NCI-H128 (cell line): ENCODE results near the gene CBFA2T3.
"Not testable (repeated sequence)": the region's sequence is repeated elsewhere in the genome, so short reads cannot be mapped to it uniquely, and the experiment has no call there.

Experiments used
- DNase-seq: peaks from one replicate; lab custom pipeline; 2025; ENCODE audit not compliant: unreplicated experiment; lab: John Stamatoyannopoulos, UW

The CBFA2T3 gene

GRCh38 chr16:88977018-88977811 lies at the start of gene CBFA2T3:
CBFA2T3 (minus strand) TSS chr16:88977207; CDS start chr16:88976807, 400 bp downstream.
- DNase-seq, result no peak

- no peak for DNase-seq
Measured at GRCh38 chr16:89026121-89026612, 49.2 kb upstream of the CBFA2T3 start.

GRCh38 chr16:89025636-89026035 lies 48.6 kb upstream of the CBFA2T3 start:
- no peak for DNase-seq

- no peak for DNase-seq
Measured at GRCh38 chr16:89024546-89025060, 47.6 kb upstream of the CBFA2T3 start.

DNA sequence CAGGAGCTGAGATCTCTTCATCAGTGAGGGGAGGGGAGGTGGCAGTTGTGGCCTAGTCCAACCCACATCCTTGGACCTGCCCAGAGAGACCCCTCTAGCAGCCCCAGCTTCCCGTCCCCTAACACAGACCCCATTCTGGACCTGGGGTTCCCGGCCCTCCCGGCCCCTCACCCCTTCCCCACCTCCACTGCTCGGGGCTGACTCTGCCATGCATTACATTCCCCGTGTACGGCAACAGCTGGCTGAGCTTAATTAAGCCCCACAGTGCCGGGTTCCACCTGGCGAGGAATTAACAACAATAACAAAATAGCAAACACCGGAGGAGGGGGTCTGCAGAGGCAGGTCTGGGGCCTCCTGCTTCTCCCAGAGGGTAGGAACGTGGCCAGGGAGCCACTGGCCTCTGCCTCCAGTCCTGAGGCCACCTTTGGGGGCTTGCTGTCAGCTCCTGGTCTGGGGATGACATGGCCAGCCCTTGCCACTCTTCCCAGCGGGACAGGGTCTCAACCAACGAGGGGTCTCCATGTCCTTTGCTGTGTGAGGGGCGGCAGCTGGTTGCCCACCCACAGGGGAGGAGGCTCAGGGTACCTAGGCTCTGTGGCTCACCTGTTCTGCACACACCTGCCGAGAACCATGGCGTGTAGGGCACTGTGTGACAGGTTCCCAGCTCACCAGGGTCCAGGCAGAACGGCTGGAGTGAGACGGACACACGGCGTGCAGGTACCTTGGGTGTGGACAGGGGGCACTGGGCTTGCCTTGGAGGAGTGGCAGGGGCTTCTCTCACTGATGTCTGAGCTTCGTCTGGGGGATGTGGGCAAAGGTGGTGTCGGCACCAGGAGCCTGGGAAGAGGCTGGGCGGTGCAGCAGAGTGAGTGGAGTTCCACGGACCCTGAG lies 46.9 kb upstream of the CBFA2T3 start:
- DNase-seq, result no peak

DNA sequence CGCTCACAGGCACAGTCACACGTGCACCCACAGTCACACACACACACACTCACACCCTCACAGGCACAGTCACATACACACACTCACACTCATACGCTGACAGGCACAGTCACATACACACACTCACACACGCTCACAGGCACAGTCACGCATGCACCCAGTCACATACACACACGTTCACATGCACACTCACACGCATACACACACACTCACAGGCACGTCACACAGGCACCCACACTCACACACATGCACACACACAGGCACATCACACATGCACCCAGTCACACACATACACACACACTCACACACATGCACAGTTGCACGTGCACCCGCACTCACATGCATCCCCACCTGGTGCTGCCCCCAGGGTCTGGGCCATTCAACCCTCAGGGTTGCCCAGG lies 46.1 kb upstream of the CBFA2T3 start:
- DNase-seq, result no peak

DNA sequence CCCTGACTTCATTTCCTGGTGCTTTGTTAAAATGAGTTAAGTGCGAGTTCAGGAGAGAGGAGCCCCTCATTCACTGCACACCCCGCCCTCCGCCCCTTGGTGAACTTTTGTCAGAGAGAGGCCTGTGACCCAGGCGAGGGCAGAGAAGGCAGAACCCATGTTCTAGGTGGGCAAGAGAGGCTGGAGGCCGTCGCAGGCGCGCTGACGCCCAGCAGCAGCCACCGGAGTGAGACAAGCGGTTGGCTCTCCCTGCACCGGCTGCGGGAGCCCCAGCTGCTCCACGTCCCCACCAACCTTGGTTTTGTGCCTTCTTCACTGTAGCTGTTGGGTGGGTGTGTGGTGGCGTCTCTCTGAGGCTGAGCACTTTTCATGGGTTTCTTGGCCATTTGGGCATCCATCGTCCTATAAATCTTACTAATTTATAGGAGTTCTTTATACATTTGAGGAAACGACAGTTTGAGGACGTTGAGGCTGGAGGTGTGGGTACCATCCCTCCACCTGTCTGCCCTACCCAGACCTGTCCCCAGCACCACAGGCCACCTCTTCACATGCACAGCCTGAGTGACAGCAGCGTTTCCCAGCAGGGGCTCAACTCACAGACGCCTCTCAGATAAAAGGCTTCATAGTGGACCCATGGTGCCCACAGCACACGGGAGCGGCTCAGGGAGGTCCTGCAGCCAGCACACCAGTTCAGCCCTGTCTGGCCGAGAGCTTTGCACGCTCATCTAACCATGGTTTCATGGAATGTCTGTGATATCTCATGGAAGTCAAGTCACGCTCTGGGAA lies 45.2 kb upstream of the CBFA2T3 start:
- DNase-seq, result no peak

- DNase-seq, result no peak
Measured at GRCh38 chr16:89020925-89021595, 44.1 kb upstream of the CBFA2T3 start.

DNA sequence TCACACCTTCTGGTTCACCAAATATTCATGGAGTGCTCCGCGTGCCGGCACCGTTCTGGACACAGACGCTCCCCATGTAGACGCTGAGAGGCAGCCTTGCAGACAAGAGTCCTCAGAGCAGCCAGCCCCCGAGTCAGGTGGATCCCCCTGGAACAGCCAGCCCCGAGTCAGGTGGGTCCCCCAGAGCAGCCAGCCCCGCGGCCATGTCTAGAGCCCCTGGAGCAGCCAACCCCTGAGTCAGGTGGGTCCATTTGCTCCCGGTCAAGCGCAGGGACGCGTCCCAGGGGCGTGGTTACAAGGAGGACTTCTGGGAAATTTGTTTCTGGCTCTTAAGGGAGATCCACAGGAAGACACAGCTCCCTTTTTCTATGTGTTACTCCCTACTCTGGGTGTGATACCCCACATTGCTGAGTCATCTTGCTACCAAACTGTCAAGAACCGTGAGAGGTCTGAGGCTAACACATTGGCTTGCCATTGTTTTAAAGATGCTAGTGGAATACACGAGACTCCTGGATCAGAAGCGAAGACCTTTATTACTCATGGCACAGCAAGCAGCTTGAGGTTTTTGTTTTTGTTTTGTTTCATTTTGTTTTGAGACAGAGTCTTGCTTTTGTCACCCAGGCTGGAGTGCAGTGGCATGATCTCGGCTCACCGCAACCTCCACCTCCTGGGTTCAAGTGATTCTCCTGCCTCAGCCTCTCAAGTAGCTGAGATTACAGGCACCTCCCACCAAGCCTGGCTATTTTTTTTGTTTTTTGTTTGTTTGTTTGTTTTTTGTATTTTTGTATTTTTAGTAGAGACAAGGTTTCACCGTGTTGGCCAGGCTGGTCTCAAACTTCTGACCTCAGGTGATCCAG lies 43.3 kb upstream of the CBFA2T3 start:
- no peak for DNase-seq

DNA sequence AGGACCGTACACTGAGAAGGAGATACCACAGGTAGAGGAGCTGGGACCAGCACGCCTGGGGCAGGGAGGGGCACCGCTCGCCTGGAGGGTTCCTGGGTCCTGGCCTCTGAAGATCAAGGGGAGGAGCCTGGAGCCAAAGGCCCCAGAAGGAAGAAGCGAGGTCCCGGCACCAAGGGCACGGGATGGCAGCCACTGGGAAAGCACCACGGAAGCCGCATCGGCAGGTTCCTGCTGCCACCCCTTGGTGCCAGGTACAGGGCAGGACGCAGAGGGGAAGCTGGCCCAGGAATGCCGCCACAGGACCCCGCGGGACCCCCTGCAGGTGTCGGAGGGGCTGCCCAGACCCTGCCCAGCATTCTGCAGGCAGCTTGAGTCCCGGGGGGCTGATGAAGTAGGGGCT lies 42.5 kb upstream of the CBFA2T3 start:
- no peak for DNase-seq

DNA sequence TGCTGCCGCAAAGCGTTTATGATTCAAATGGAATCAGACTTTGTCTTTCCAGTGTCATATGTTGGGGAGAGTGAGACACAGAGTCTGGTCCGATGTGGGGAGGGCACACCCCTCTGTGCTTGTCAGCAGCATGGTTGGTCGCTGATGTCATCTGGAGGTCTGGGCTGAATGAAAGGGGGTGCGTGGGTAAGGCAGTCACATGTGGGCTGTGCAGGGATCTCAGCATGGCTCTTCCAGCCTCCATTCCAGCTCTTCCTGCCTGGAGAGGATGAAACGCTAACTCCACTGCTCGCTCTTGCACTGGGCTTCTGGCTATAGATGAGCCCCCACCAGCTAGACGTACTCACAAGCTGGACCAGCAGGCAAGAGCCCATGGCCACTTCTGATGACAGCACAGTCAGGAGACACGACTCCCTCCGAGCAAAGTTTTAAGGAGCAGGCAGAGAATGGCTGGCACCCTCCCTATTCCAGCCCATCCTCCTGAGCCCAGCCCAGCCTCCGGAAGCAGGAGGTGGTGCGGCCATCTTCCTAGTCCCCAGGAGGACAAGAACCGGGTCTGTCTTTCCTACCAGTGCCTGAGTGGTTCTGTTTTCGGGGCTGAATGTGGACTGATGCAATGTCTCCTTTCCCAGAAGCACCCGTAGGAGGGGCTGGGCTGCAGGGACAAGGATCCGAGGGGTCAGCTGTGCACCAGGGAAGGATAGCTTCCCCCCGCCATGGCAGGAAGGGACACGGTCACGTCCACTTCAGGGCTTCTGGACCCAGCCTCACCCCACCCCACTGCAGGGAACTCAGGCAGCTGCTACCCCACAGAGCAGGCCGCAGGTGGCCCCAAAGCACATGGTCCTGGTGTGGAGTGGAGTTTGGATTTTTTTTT lies 41.5 kb upstream of the CBFA2T3 start:
- DNase-seq, result no peak

DNA sequence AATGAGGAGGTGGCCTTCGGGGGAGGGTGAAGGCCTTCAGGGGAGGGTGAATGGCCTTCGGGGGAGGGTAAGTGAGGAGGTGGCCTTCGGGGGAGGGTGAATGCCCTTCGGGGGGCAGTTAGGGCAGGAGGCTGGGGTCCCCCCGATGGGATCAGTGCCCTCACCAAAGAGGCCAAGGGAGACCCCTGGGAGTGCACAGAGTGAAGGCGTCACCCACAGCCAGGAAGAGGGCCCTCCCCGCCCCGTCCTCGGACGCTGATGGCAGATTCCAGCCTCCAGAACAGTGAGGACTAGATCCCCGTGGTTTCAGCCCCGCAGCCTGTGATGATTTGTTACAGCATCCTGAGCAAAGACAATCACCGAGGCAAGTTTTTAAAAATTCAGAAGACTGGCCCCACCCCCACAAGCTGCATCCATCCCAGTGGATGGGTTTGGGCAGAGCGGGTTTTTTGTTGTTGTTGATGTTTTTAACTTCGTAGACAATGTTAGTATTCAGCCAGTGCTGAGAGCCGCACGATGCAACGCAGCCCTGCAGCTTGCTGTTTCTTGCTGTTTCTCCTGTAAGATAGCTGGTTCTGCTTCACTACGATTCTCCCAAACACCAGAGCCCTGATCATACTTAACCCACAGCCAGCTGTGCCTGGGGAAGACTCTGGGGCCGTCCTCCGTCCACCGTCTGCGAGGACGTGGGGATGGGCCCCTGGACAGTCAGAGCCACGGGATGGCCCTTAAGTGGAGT lies 40.7 kb upstream of the CBFA2T3 start:
- DNase-seq, result no peak

DNA sequence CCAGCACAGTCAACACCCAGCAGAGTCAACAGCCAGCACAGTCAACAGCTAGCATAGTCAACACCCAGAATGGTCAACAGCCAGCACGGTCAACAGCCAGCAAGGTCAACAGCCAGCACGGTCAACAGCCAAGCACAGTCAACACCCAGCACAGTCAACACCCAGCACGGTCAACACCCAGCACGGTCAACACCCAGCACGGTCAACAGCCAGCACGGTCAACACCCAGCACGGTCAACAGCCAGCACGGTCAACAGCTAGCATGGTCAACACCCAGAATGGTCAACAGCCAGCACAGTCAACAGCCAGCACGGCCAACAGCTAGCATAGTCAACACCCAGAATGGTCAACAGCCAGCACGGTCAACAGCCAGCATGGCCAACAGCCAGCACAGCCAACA lies 39.6 kb upstream of the CBFA2T3 start:
- not testable (repeated sequence) for DNase-seq

GRCh38 chr16:89015271-89015859 lies 38.4 kb upstream of the CBFA2T3 start:
- no peak for DNase-seq

GRCh38 chr16:89014403-89015230 lies 37.6 kb upstream of the CBFA2T3 start:
- no peak for DNase-seq

DNA sequence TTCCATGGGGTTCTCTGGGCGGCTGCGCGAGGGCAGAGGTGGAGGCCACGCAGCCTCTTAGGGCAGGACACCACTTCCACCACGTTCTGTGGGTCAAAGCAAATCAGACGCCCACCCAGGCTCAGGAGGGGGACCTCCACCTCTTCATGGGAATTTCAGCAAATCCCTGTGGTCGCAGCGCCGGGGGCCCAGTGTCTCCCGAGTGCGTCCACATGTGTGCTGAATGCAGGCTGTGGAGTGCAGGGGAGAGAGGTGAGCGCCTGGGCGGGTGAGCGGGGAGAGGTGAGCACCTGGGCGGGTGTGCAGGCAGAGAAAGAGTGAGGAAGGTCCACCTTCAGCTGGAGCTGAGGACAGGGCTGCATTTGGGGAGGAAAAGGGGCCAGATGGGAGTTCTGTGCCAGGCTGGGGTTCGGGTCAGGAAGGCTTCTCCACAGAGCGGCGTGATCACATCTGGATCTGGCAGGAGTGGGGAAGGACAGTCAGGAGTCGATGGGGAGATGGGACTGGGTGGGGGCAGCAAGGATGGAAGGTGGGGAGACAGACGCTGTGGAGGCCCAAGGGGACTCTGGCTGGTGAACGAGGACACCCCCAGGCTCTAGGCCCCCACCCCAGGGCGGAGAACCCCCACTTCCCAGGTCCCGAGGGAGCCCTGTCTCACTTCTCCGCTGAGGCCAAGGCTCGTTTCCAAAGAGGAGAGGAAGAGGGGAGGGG lies 36.8 kb upstream of the CBFA2T3 start:
- DNase-seq, result no peak
